ENCODE data around the gene TMEM238L. TPM values are rescaled to one million over a fixed set of nuclear protein-coding genes. Genes with fewer than 3 reads are reported as not detected.

TMEM238L gene
- total RNA-seq, 1 experiment from 2014 or later = not detected

- WGBS (ENCODE audit: extremely low coverage, insufficient read length, low lambda C conversion rate) = no CpG with 5 or more reads among the region's 2 CpGs
- H3T11ph ChIP-seq (ENCODE audit: low read length) = no peak overlapping the region
- no peak overlapping the region for H2BK5ac ChIP-seq (ENCODE audit: insufficient read length, low read length)
- DNase-seq = no peak
- H4K5ac ChIP-seq (ENCODE audit: insufficient read length, low read depth, low read length) = no peak overlapping the region
- no peak overlapping the region for H2BK120ac ChIP-seq (ENCODE audit: low read depth, low read length, poor library complexity, severe bottlenecking)
- no peak overlapping the region for H4K8ac ChIP-seq (replicated peaks; ENCODE audit: insufficient read length, low read depth, low read length)
- H3K56ac ChIP-seq (ENCODE audit: insufficient read length, low read depth, low read length) = no peak overlapping the region
- H3K4ac ChIP-seq (ENCODE audit: low read depth, low read length) = no peak overlapping the region
- no peak overlapping the region for H3K18ac ChIP-seq (ENCODE audit: insufficient read length, low read depth, low read length)
- no peak overlapping the region for H3K9ac ChIP-seq (ENCODE audit: extremely low read depth, insufficient read length, low read length)
- no peak overlapping the region for H2AK5ac ChIP-seq (ENCODE audit: insufficient read length, low read length)
- H3K79me2 ChIP-seq (ENCODE audit: insufficient read depth, low read length) = no peaks in the 10 kb centered on the region
- TF ChIP-seq, protein P1, sequence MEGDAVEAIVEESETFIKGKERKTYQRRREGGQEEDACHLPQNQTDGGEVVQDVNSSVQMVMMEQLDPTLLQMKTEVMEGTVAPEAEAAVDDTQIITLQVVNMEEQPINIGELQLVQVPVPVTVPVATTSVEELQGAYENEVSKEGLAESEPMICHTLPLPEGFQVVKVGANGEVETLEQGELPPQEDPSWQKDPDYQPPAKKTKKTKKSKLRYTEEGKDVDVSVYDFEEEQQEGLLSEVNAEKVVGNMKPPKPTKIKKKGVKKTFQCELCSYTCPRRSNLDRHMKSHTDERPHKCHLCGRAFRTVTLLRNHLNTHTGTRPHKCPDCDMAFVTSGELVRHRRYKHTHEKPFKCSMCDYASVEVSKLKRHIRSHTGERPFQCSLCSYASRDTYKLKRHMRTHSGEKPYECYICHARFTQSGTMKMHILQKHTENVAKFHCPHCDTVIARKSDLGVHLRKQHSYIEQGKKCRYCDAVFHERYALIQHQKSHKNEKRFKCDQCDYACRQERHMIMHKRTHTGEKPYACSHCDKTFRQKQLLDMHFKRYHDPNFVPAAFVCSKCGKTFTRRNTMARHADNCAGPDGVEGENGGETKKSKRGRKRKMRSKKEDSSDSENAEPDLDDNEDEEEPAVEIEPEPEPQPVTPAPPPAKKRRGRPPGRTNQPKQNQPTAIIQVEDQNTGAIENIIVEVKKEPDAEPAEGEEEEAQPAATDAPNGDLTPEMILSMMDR (conservative IDR thresholded peaks at IDR 0.05) = no peak
- no peak overlapping the region for H3K4me2 ChIP-seq (ENCODE audit: insufficient read depth, insufficient read length, low read length)
- no peaks in the 10 kb centered on the region for H4K20me1 ChIP-seq (ENCODE audit: control insufficient read depth, insufficient read depth, insufficient read length)
- H3K23ac ChIP-seq (ENCODE audit: insufficient read length, low read depth, low read length) = no peak overlapping the region
- H2AFZ ChIP-seq (ENCODE audit: low read length) = no peak overlapping the region
- H3K36me3 Mint-ChIP-seq (ENCODE audit: insufficient read depth in 1 of 3, low read depth in 3 of 3) = peaks cover 4 to 15% (median 11%) of the 10 kb centered on the region in 3 experiments
- H3K27ac ChIP-seq (ENCODE audit: insufficient read length, low read depth, low read length) = no peak overlapping the region
- H3K23me2 ChIP-seq (ENCODE audit: insufficient read length, low read depth, low read length, poor library complexity, severe bottlenecking) = no peaks in the 10 kb centered on the region
- no peak overlapping the region for H2BK12ac ChIP-seq (ENCODE audit: insufficient read length, low read depth, low read length)
- no peak overlapping the region for H4K91ac ChIP-seq (ENCODE audit: insufficient read length, low read depth, low read length)
- H3K27me3 ChIP-seq (ENCODE audit: insufficient read depth, low read length) = no peaks in the 10 kb centered on the region
- no peak overlapping the region for H2BK15ac ChIP-seq (ENCODE audit: low read depth, low read length)
- no peaks in the 10 kb centered on the region for H3K79me1 ChIP-seq (ENCODE audit: insufficient read depth, low read depth, low read length, poor library complexity, severe bottlenecking)
- H3K4me3 Mint-ChIP-seq = no peak overlapping the region
- no peaks in the 10 kb centered on the region for H3K4me1 ChIP-seq (ENCODE audit: insufficient read depth, low read length)
- no peaks in the 10 kb centered on the region for H3K27me3 Mint-ChIP-seq (ENCODE audit: low read depth)
- H3K9me3 Mint-ChIP-seq = peaks cover 8 to 14% of the 10 kb centered on the region in 2 experiments
- no peak overlapping the region for H2BK20ac ChIP-seq (ENCODE audit: low read depth, low read length, poor library complexity, severe bottlenecking)
- no peaks in the 10 kb centered on the region for H3K9me3 ChIP-seq (ENCODE audit: control insufficient read depth, low read depth, low read length)
- H3K27ac Mint-ChIP-seq = no peak overlapping the region
- no peak overlapping the region for H3K14ac ChIP-seq (ENCODE audit: insufficient read depth, low read length)
- H3K4me1 Mint-ChIP-seq = peaks cover 4 to 7% of the 10 kb centered on the region in 2 experiments; a peak in 2 of 4 replicates
Measured at GRCh38 chr17:10771148-10771547, 32.8 kb downstream of the TMEM238L start.

Data from H9 (cell line).